Stimulated activated naive CD8-positive, alpha-beta T cell treated with anti-CD3 and anti-CD28 coated beads, Interleukin-15, Interleukin-2, amounts not matched to agents 100 ng/mL and 50 ng/mL, for 24 hours (primary cell): ENCODE measurements around the gene GPD2.
"Not testable (repeated sequence)": the region's sequence is repeated elsewhere in the genome, so short reads cannot be mapped to it uniquely, and the experiment has no call there.

Source experiments
- H3K27ac Mint-ChIP-seq: one replicate; pipeline ENCODE4 v1.8.0; 2021; ENCODE audit warnings: mild to moderate bottlenecking, mixed read lengths
- H3K27me3 Mint-ChIP-seq: one replicate; pipeline ENCODE4 v1.8.0; 2021; ENCODE audit warnings: mixed read lengths
- H3K36me3 Mint-ChIP-seq: one replicate; pipeline ENCODE4 v1.8.0; 2021; ENCODE audit warnings: low read depth, mixed read lengths
- H3K4me1 Mint-ChIP-seq: one replicate; pipeline ENCODE4 v1.8.0; 2021; ENCODE audit warnings: low read depth, mixed read lengths
- H3K4me3 Mint-ChIP-seq: one replicate; pipeline ENCODE4 v1.8.0; 2021; ENCODE audit warnings: mild to moderate bottlenecking, mixed read lengths
- H3K9me3 Mint-ChIP-seq: one replicate; pipeline ENCODE4 v1.8.0; 2021; ENCODE audit warnings: mixed read lengths

GPD2 gene

DNA sequence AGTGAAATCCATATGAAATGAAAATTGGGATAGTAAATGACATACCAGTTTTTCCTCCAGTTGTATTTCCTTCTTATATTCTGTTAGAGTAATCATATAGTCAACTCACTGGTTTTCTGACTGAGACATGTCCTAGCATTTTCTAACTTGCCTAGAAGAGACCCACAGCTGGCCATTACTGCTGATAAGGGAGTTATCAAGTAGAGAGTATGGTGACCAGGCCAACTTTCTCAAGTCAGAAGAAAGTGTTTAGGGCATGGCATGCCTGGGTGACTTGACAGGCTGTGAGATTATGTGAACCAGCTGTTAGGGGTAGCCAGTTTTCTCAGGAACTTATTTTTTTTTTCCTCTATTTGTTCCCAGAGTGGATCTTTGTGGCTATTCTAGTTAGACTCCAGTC lies 81.2 kb downstream of the GPD2 start:
- no peak overlapping the region for H3K4me3 Mint-ChIP-seq
- no peaks in the 10 kb centered on the region for H3K27me3 Mint-ChIP-seq
- H3K27ac Mint-ChIP-seq = no peak overlapping the region
- H3K36me3 Mint-ChIP-seq = peaks cover 60% of the 10 kb centered on the region
- no peaks in the 10 kb centered on the region for H3K9me3 Mint-ChIP-seq
- H3K4me1 Mint-ChIP-seq = no peaks in the 10 kb centered on the region

DNA sequence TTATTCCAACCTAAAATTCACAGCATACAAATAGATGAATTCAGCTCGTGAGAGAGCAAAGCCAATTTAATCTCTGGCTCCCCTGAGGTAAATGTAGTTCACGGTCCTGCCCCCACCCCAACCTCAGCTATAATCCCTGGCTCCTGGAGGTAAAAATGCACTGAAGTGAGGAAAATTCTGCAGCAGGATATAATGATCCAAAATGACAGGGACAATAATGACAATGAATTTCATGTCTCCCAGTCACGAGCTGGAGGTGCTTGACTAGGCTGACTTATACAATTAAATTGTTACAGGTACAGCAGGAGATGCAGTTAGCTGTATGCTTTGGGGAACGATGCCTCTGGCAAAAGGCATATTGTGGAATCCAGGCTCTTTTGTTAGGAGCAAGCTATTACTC lies 82.0 kb downstream of the GPD2 start:
- H3K4me1 Mint-ChIP-seq = no peaks in the 10 kb centered on the region
- no peaks in the 10 kb centered on the region for H3K9me3 Mint-ChIP-seq
- H3K4me3 Mint-ChIP-seq = no peak overlapping the region
- no peak overlapping the region for H3K27ac Mint-ChIP-seq
- peaks cover 60% of the 10 kb centered on the region for H3K36me3 Mint-ChIP-seq
- H3K27me3 Mint-ChIP-seq = no peaks in the 10 kb centered on the region

DNA sequence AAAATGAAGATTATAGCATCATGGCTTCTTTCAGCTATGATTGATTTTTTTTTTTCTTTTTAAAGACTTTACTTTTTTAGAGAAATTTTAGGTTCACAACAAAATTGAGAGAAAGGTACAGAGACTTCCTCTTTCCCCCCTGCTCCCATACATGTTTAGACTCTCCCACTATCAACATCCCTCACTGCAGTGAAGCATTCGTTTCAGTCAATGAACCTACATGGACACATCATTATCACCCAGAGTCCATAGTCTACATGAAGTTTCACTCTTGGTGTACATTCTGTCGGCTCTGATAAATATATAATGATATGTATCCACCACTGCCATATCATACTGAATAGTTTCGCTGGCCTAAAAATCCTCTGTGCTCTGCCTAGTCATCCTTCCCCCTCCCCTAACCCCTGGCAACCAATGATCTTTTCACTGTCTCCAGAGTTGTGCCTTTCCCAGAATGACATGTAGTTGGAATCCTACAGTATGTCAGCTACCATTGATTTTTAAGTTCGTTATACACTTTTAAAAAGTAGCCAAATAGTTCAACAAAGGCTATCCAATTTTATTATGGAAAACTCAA lies 86.8 kb downstream of the GPD2 start:
- Mint-ChIP-seq H3K4me1 (peaks cover 11% of the 10 kb centered on the region), H3K36me3 (peaks cover 33% of the 10 kb centered on the region), H3K27ac (no peak overlapping the region), H3K4me3 (no peak overlapping the region), H3K27me3 (no peaks in the 10 kb centered on the region), H3K9me3 (no peaks in the 10 kb centered on the region)

DNA sequence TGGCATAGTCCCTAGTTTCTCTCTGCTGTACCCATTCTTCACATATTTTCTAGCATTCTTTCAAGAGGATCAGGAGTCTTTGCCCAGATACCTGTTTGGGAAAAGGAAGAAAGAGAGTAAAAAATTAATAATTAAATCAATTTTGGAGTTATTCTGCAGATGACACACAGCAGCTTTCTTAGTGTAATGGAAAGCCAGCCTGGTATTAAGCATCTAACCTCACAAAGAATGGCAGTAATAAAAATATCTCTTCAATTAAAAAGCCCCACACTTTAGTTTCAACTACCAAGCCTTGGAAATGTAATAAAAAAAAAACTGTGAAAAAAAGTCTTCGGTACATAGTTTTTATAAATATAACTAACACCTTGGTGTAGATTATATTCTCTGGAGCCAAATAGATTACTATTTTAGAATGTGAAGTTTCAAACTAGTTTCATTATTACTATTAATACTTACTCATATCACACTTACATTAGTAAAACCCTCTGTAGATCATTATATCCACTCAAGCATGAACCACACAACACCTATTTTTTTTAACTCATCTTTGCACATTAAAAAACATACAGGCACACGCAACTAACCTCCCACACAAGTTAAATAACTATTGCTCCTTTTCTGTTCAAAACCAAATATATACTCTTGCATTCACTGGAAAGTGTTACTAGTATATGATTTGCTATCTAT lies 90.9 kb downstream of the GPD2 start:
- Mint-ChIP-seq H3K27ac (peak overlapping the region; percentile 38), H3K27me3 (no peaks in the 10 kb centered on the region), H3K4me3 (no peak overlapping the region), H3K9me3 (no peaks in the 10 kb centered on the region), H3K4me1 (peaks cover 11% of the 10 kb centered on the region), H3K36me3 (peaks cover 22% of the 10 kb centered on the region)

DNA sequence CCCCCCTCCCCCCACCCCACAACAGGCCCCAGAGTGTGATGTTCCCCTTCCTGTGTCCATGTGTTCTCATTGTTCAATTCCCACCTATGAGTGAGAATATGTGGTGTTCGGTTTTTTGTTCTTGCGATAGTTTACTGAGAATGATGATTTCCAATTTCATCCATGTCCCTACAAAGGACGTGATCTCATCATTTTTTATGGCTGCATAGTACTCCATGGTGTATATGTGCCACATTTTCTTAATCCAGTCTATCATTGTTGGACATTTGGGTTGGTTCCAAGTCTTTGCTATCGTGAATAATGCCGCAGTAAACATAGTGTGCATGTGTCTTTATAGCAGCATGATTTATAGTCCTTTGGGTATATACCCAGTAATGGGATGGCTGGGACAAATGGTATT lies 92.4 kb downstream of the GPD2 start:
- not testable (repeated sequence) for H3K4me3 Mint-ChIP-seq, H3K27ac Mint-ChIP-seq, H3K27me3 Mint-ChIP-seq, H3K9me3 Mint-ChIP-seq
- Mint-ChIP-seq H3K36me3 (peaks cover 12% of the 10 kb centered on the region), H3K4me1 (peaks cover 11% of the 10 kb centered on the region)

DNA sequence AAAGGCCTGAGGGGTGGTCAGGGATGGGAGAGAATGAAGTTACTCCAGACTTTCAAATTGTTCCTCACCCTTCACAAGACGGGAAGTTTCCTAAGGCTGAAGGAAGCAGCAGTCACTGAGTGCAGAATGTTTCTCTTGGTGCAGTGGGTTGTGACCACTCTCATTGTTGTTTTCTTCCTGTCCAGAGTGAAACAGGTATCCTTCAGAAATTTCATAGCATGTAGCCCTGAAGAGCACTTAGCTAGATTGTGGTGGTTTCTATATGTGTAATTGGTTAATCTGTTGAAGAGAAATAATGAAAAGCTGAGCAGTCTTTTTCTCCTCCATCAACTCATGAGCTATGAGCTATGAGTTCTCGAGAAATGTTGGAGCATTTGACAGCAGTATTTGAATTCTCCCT lies 96.8 kb downstream of the GPD2 start:
- H3K36me3 Mint-ChIP-seq = no peaks in the 10 kb centered on the region
- H3K4me1 Mint-ChIP-seq = peaks cover 17% of the 10 kb centered on the region
- no peaks in the 10 kb centered on the region for H3K9me3 Mint-ChIP-seq
- no peaks in the 10 kb centered on the region for H3K27me3 Mint-ChIP-seq
- no peak overlapping the region for H3K27ac Mint-ChIP-seq
- no peak overlapping the region for H3K4me3 Mint-ChIP-seq

DNA sequence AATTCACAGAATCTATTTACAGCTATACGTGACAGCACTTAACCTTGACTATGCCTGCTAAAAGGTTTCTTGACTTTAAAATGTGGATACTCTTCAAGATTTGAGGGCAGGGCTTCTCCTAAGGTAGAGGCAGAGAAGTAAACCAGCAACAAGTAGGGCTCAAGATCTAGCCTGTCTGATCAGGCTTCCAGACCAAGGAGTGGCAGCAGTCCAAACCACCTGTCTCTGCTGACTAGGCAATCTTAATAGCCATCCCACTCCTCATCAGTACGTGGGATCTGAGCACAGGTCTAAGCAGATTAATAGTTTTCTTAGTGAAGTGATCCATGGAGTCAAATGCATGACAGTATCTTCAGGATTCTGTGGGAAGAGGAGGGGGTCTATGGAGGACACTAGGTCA lies 100.4 kb downstream of the GPD2 start:
- H3K4me3 Mint-ChIP-seq = no peak overlapping the region
- H3K27me3 Mint-ChIP-seq = no peaks in the 10 kb centered on the region
- peaks cover 35% of the 10 kb centered on the region for H3K4me1 Mint-ChIP-seq
- no peak overlapping the region for H3K27ac Mint-ChIP-seq
- H3K36me3 Mint-ChIP-seq = peaks cover 5% of the 10 kb centered on the region
- H3K9me3 Mint-ChIP-seq = no peaks in the 10 kb centered on the region

DNA sequence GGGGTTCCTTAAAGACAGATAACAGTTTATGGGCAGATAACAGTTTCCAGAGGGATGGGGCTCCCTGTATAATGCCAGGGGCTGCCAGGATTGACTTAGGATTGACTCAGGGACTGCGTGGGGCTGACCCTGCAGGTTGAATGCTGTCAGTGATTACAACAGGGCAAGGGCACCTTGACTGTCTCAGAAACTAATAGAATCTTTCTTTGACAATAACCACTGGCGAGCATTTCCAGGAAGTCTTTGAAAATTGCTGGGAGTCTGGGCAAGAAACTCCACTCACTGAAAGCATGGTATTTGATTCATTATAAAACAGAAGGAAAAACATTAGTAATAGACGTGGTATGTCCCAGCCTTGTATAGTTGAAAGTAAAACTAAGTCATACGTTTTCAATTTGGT lies 101.0 kb downstream of the GPD2 start:
- H3K36me3 Mint-ChIP-seq = peaks cover 6% of the 10 kb centered on the region
- no peak overlapping the region for H3K27ac Mint-ChIP-seq
- H3K4me3 Mint-ChIP-seq = no peak overlapping the region
- H3K9me3 Mint-ChIP-seq = no peaks in the 10 kb centered on the region
- peaks cover 35% of the 10 kb centered on the region for H3K4me1 Mint-ChIP-seq
- H3K27me3 Mint-ChIP-seq = no peaks in the 10 kb centered on the region

DNA sequence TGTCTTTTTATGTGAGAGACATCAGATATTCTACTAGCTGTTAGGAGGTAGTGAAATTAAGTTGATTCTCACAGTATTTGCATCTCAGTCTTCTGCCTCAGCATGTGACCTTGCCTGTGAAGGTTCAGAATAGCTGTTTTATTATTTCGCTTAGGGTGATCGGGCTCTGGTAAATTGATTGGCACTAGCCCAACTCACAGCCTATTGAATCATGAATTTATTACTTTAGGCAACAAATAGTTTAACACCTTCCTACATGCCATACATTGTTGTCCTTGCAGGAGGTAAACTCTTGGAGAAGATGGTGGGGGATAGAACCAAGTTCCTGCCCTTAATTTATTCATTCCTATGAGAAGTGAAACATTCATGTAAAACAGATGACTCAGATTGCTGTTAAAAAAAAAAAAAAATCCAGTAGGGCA lies 101.9 kb downstream of the GPD2 start:
- H3K27me3 Mint-ChIP-seq = no peaks in the 10 kb centered on the region
- peaks cover 40% of the 10 kb centered on the region for H3K4me1 Mint-ChIP-seq
- H3K27ac Mint-ChIP-seq = peak overlapping the region; percentile 34
- no peaks in the 10 kb centered on the region for H3K9me3 Mint-ChIP-seq
- H3K36me3 Mint-ChIP-seq = peaks cover 11% of the 10 kb centered on the region
- no peak overlapping the region for H3K4me3 Mint-ChIP-seq

DNA sequence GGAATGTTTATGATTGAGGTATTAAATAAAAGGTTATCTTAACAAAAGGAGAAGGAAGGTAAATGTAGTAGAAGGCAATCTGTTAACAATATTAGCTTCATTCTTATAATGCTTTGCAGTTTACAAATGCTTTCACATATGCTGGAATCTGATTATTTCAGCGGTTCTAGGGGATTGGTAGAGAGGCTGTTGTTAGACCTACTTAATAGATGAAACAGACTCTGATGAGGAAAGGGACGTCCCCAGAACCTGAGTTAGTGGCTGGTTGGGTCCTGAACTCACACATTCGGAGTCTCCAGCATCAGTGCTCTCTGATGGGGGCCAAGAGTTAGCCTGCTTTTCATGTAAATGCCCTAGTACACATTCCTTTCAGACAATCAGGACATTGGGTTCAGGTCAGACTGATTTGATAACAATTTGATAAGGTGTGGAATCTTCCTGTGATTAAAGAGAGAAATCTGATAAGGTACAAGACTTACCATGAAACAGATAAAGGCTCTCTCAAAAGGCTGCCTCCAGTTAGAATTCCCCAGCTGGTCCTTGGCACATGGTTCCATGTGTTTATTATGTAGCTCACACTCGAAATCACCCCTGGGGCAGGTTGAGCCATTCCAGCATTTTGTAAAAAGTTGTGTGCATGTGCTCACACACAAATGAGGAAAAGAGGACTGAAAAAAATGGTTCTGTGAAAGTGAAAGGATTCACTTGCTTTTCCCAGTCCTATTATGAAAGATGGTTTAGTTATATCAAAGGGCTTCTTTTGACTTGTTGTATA lies 103.1 kb downstream of the GPD2 start:
- H3K4me1 Mint-ChIP-seq = peaks cover 42% of the 10 kb centered on the region
- H3K9me3 Mint-ChIP-seq = no peaks in the 10 kb centered on the region
- peaks cover 16% of the 10 kb centered on the region for H3K36me3 Mint-ChIP-seq
- H3K4me3 Mint-ChIP-seq = no peak overlapping the region
- H3K27ac Mint-ChIP-seq = no peak overlapping the region
- H3K27me3 Mint-ChIP-seq = no peaks in the 10 kb centered on the region

DNA sequence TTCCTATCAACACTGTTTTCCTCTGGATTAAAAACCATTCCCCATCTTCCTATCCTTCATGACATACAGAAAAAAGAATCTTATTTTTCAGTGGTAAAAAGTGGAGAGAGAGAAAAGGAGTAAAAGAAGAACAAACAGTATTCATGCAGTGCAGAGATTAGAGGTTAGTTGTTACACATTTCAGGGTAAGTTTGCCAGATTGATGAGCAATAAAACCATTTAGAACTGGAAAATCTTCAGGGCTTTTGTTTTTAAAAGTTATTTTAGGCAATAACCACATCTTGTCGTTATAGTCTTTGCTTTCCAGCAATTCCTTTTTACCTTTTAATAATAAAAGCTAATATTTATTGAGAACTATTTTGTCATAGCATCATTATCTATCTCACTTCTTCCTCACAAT lies 104.5 kb downstream of the GPD2 start:
- H3K36me3 Mint-ChIP-seq = peaks cover 16% of the 10 kb centered on the region
- no peak overlapping the region for H3K27ac Mint-ChIP-seq
- H3K4me1 Mint-ChIP-seq = peaks cover 42% of the 10 kb centered on the region
- H3K4me3 Mint-ChIP-seq = no peak overlapping the region
- no peaks in the 10 kb centered on the region for H3K27me3 Mint-ChIP-seq
- no peaks in the 10 kb centered on the region for H3K9me3 Mint-ChIP-seq

DNA sequence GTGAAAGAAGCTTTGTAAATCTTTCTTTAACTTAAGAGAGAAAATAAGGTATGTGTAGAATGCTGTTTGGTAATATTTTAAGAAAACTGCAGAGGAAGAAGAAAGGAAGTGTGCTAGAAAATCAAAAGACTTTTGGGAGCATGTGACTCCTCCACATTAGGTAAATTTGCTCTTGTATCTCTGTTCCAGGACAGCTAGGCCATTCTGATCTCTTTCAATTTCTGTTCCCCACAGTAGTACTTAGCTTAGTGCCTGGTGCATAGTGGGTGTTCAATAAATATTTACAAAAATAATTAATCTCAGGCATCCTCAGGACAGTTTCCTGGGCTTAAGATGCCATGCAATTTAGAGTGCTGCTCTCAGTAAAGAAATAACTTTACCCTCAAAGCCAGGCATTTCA lies 105.0 kb downstream of the GPD2 start:
- Mint-ChIP-seq H3K4me1 (peaks cover 41% of the 10 kb centered on the region), H3K4me3 (no peak overlapping the region), H3K27me3 (no peaks in the 10 kb centered on the region), H3K36me3 (peaks cover 16% of the 10 kb centered on the region), H3K27ac (no peak overlapping the region), H3K9me3 (no peaks in the 10 kb centered on the region)

DNA sequence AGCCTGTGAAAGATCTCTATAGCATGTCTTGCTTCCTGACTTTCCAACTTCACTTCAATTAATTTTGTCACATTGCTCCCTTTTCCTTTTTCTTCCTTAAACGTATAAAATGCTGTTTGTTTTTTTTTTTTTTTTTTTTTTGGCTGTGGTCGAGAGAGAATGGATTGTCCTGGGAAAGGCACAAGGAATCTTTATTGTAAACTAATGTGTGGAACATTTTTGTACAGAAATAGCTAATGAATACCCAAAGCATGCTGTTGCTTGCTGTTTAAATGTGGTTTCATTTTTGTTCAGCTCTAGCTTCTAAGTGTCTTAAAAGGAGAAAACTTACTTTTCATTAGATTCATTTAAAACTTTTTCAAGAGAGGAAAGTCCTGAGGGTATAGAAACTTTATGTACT lies 105.5 kb downstream of the GPD2 start:
- Mint-ChIP-seq H3K27me3 (no peaks in the 10 kb centered on the region), H3K36me3 (peaks cover 16% of the 10 kb centered on the region), H3K27ac (no peak overlapping the region), H3K9me3 (no peaks in the 10 kb centered on the region), H3K4me3 (no peak overlapping the region), H3K4me1 (peaks cover 36% of the 10 kb centered on the region)

DNA sequence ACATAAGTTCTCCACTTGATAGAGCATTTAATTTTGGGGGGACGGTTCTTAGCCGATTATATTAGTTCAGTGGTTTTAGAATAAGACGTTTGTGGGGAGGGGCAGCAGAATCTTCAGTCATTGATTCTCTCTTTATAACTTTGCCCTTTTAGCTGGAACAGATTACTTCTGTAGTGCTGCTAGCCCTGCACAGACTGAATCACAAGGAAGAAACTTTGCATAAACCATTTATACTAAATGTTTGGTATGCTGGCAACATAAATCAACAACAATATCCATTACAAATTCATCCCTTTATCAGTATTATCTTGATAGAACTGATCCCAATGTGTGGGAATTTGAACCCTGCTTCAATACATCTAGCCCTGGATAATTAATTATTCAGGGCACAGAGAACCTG lies 112.2 kb downstream of the GPD2 start:
- Mint-ChIP-seq H3K4me3 (no peak overlapping the region), H3K27me3 (no peaks in the 10 kb centered on the region), H3K36me3 (peaks cover 20% of the 10 kb centered on the region), H3K4me1 (no peaks in the 10 kb centered on the region), H3K27ac (no peak overlapping the region), H3K9me3 (no peaks in the 10 kb centered on the region)

DNA sequence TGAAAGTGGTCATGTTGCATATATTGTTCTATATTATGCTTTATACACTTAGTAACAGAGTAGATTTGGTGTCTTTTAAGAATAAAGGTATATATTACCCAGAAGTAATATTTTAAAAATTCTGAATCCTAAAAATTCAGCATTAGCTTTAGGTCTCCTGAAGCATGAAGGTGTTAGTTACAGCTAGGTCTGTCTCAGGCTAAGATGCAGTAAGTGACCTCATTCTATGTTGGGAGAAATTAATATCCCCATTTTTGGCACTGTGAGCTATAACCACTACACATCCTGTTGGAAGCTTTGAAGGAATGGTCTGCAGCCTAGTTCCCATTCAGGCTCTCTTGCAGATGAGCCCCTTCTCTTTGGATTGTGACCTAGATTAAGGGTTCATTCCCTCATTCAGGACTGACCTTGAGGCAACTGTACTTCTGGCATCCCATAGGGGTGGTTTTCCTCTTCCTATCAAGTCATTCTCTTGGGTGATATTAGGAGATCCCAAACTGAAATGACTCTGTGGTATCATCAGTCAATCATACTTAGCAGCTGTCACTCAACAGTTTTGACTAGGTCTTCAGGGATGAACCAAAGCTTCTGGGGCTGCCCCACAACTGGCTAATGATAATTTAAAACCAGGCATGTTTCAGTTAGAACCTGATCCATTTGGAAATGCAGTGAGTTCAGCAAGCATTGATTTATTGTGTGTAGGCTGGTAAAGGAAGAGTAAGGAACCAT lies 117.7 kb downstream of the GPD2 start:
- H3K9me3 Mint-ChIP-seq = no peaks in the 10 kb centered on the region
- H3K4me3 Mint-ChIP-seq = no peak overlapping the region
- no peaks in the 10 kb centered on the region for H3K4me1 Mint-ChIP-seq
- no peaks in the 10 kb centered on the region for H3K27me3 Mint-ChIP-seq
- no peak overlapping the region for H3K27ac Mint-ChIP-seq
- H3K36me3 Mint-ChIP-seq = peaks cover 48% of the 10 kb centered on the region
